GM18511 (cell line): ENCODE measurements around the gene MSMO1.

Experiments
- ATAC-seq: cut with Tn5 transposase; IDR thresholded peaks from one replicate; pipeline ENCODE4 v1.9.1; 2021; ENCODE audit warnings: mild to moderate bottlenecking, moderate library complexity; ENCODE audit not compliant: unreplicated experiment

Gene MSMO1

DNA sequence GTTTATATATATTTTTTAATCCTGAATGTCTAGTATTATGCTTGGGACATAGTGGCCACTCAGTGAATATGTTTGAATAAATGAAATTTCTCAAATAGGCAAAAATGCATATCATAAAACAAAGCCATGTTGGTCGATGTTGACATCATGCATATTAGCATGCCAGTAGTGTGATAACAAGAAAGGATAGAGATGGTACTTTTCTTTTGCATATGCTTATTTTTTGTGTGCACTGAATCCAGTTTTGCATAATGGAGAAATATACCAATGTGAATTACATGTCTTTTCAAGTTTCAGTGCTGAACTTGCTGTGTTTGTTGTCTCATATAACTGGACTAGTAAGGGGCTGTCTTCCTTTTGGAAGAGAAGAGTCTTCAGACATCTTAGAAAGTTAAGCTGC, 58.9 kb downstream of the MSMO1 start:
- ATAC-seq: no peak

DNA sequence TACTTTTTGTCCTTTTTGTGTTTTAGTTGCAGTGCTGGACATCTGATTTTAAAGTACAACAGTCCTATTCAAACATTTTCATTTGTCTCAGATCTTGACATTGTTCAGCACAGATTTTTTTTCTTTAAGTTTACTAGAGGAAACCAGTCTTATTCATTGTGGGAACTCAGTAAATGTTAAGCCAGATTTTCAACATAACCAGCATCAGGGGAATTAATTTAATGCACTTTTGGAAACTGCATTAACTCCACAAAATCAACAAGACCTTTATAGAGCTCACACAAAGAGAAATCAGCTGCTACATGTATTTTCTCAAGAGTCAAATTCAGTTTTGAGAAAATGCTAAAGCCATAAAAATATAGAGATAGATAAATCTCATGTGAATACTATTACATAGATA, 61.3 kb downstream of the MSMO1 start:
- ATAC-seq: no peak
